Astrocyte (in vitro differentiated cells and primary cell): ENCODE measurements around the gene ARHGDIA.
"Not testable (repeated sequence)": the region's sequence is repeated elsewhere in the genome, so short reads cannot be mapped to it uniquely, and the experiment has no call there.

Experiments used
- EZH2 ChIP-seq: IDR thresholded peaks from 2 replicates; pipeline ENCODE4 v1.6.1; 2012; ENCODE audit warnings: mild to moderate bottlenecking, low read length, inconsistent platforms; ENCODE audit not compliant: insufficient read depth
- TF ChIP-seq, protein P1 (sequence below): IDR thresholded peaks from 2 replicates; pipeline ENCODE4 v1.5.1; 2011; ENCODE audit warnings: low read depth, mild to moderate bottlenecking, inconsistent platforms, low read length, moderate library complexity; ENCODE audit not compliant: insufficient read depth

- TF ChIP-seq EZH2 = not testable (repeated sequence)
- TF ChIP-seq, protein P1, sequence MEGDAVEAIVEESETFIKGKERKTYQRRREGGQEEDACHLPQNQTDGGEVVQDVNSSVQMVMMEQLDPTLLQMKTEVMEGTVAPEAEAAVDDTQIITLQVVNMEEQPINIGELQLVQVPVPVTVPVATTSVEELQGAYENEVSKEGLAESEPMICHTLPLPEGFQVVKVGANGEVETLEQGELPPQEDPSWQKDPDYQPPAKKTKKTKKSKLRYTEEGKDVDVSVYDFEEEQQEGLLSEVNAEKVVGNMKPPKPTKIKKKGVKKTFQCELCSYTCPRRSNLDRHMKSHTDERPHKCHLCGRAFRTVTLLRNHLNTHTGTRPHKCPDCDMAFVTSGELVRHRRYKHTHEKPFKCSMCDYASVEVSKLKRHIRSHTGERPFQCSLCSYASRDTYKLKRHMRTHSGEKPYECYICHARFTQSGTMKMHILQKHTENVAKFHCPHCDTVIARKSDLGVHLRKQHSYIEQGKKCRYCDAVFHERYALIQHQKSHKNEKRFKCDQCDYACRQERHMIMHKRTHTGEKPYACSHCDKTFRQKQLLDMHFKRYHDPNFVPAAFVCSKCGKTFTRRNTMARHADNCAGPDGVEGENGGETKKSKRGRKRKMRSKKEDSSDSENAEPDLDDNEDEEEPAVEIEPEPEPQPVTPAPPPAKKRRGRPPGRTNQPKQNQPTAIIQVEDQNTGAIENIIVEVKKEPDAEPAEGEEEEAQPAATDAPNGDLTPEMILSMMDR = not testable (repeated sequence)
These were observed 47.2 kb upstream of the ARHGDIA start for GRCh38 chr17:81918333-81918669.
